ENCODE measurements around the gene ITPKC.

The ITPKC gene

GRCh38 chr19:40673397-40673796 is 43.5 kb upstream of the ITPKC start:
- DNase-seq (ENCODE audit: extremely low spot score): no peak
- POLR2A ChIA-PET: no interaction called here
- no peak for TF ChIP-seq CTCF (IDR thresholded peaks at IDR 0.05; ENCODE audit: control extremely low read depth, extremely low read depth, low read depth, missing control alignments)
- CTCF ChIA-PET: interaction anchor here (1.4 to 3.5 kb wide), 2 partner anchors 10 to 134 kb away, joined by 5 to 14 read pairs; no protein-coding TSS in a partner anchor

- POLR2A ChIA-PET: no interaction called here
- CTCF ChIA-PET: interaction anchor here (1.4 to 3.5 kb wide), 2 partner anchors 11 to 133 kb away, joined by 5 to 14 read pairs; no protein-coding TSS in a partner anchor
- no peak for DNase-seq (ENCODE audit: extremely low spot score)
- TF ChIP-seq CTCF (IDR thresholded peaks at IDR 0.05; ENCODE audit: control extremely low read depth, extremely low read depth, low read depth, missing control alignments): no peak
Measured at GRCh38 chr19:40674291-40674690, 42.6 kb upstream of the ITPKC start.

GRCh38 chr19:40677156-40677555 is 39.8 kb upstream of the ITPKC start:
- TF ChIP-seq CTCF (IDR thresholded peaks at IDR 0.05; ENCODE audit: control extremely low read depth, extremely low read depth, low read depth, missing control alignments): no peak
- ChIA-PET POLR2A (no interaction called here), CTCF (no interaction called here)

GRCh38 chr19:40681039-40681438 is 35.9 kb upstream of the ITPKC start:
- POLR2A ChIA-PET: no interaction called here
- TF ChIP-seq CTCF (IDR thresholded peaks at IDR 0.05; ENCODE audit: control extremely low read depth, extremely low read depth, low read depth, missing control alignments): no peak
- CTCF ChIA-PET: no interaction called here
- no peak for DNase-seq (ENCODE audit: extremely low spot score)

More at GRCh38 chr19:40677156-40677555, 39.8 kb upstream of the ITPKC start:
- no peak for DNase-seq (ENCODE audit: extremely low spot score)

GRCh38 chr19:40682431-40682964 is 34.4 kb upstream of the ITPKC start:
- no peak for DNase-seq (ENCODE audit: extremely low spot score)
- no peak for TF ChIP-seq CTCF (IDR thresholded peaks at IDR 0.05; ENCODE audit: control extremely low read depth, extremely low read depth, low read depth, missing control alignments)
- POLR2A ChIA-PET: no interaction called here
- CTCF ChIA-PET: interaction anchor here (1.2 to 1.7 kb wide), 2 partner anchors 19 to 20 kb away, joined by 3 to 4 read pairs; no protein-coding TSS in a partner anchor

GRCh38 chr19:40683437-40683836 is 33.5 kb upstream of the ITPKC start:
- DNase-seq (ENCODE audit: extremely low spot score): no peak
- ChIA-PET POLR2A (no interaction called here), CTCF (interaction anchor here (1.2 to 1.7 kb wide), 2 partner anchors 20 to 21 kb away, joined by 3 to 4 read pairs; no protein-coding TSS in a partner anchor)
- TF ChIP-seq CTCF (IDR thresholded peaks at IDR 0.05; ENCODE audit: control extremely low read depth, extremely low read depth, low read depth, missing control alignments): no peak

Data from GM10248 (cell line).